Endothelial cell of umbilical vein (primary cell): ENCODE measurements around the gene FYN.
"Not testable (repeated sequence)": the region's sequence is repeated elsewhere in the genome, so short reads cannot be mapped to it uniquely, and the experiment has no call there.

Experiments used
- EZH2 ChIP-seq: IDR thresholded peaks from 2 replicates; pipeline ENCODE4 v1.6.1; 2012; ENCODE audit warnings: borderline replicate concordance, low read depth, mild to moderate bottlenecking, moderate library complexity, low read length, inconsistent platforms; ENCODE audit not compliant: severe bottlenecking
- GATA2 ChIP-seq: IDR thresholded peaks from 2 replicates; pipeline ENCODE4 v1.7.0; 2011; ENCODE audit warnings: low read depth, mild to moderate bottlenecking, moderate library complexity, mixed read lengths, low read length; ENCODE audit not compliant: insufficient read length, insufficient read depth
- POLR2A ChIP-seq: IDR thresholded peaks from 2 replicates; pipeline ENCODE4 v1.6.1; 2012; ENCODE audit warnings: low read depth, mild to moderate bottlenecking, control low read depth, low read length
- POLR2AphosphoS5 ChIP-seq: IDR thresholded peaks from 2 replicates; pipeline ENCODE4 v1.6.1; 2012; ENCODE audit warnings: low read depth, mild to moderate bottlenecking, control low read depth, low read length, moderate library complexity; ENCODE audit not compliant: insufficient read depth
- TF ChIP-seq, protein P1 (sequence below), 2 donors: IDR thresholded peaks; 1 replicate in 1 of 2; 2 replicates in 1 of 2; pipeline ENCODE4 v1.5.1; 2011; ENCODE audit warnings: low read length in 2 of 2, mild to moderate bottlenecking in 2 of 2, moderate library complexity in 2 of 2, control low read depth in 1 of 2, inconsistent platforms in 1 of 2, low read depth in 1 of 2; ENCODE audit not compliant: insufficient read depth in 1 of 2; ENCODE audit errors: extremely low read depth in 1 of 2
- TF ChIP-seq, protein P2 (sequence below): IDR thresholded peaks from 2 replicates; pipeline ENCODE4 v1.6.1; 2011; ENCODE audit not compliant: insufficient read depth, insufficient read length

DNA sequence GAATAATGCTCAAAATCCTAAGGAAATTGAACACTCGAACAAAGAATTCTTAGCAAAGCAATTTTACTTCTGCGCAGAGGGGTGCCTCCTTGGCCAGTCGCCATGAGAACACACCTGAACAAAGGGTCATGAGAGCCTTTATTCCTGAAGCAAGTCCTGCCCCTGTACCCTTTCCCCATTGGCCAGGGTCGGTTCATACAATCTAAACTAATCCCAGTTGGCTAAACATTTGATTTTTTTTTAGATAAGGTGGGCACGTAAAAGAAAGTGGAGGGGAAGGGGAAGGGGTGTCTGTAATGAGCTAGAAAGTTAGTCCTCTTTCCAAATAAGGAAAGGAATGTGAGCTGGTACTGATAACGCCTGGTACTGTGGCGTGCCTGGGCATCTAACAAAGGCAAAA lies 37.9 kb downstream of the FYN start:
- not testable (repeated sequence) for TF ChIP-seq POLR2AphosphoS5, POLR2A, GATA2, EZH2
- TF ChIP-seq, protein P1, sequence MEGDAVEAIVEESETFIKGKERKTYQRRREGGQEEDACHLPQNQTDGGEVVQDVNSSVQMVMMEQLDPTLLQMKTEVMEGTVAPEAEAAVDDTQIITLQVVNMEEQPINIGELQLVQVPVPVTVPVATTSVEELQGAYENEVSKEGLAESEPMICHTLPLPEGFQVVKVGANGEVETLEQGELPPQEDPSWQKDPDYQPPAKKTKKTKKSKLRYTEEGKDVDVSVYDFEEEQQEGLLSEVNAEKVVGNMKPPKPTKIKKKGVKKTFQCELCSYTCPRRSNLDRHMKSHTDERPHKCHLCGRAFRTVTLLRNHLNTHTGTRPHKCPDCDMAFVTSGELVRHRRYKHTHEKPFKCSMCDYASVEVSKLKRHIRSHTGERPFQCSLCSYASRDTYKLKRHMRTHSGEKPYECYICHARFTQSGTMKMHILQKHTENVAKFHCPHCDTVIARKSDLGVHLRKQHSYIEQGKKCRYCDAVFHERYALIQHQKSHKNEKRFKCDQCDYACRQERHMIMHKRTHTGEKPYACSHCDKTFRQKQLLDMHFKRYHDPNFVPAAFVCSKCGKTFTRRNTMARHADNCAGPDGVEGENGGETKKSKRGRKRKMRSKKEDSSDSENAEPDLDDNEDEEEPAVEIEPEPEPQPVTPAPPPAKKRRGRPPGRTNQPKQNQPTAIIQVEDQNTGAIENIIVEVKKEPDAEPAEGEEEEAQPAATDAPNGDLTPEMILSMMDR (IDR thresholded peaks at IDR 0.05; ENCODE audit: extremely low read depth in 1 of 2, insufficient read depth in 1 of 2, low read depth in 1 of 2, low read length in 2 of 2) = not testable (repeated sequence)
- TF ChIP-seq, protein P2, sequence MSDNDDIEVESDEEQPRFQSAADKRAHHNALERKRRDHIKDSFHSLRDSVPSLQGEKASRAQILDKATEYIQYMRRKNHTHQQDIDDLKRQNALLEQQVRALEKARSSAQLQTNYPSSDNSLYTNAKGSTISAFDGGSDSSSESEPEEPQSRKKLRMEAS = not testable (repeated sequence)
